ENCODE data around the gene SPATA2.

GRCh38 chr20:49910340-49910706, 5.0 kb downstream of the SPATA2 start:
- TF ChIP-seq CTCF (IDR thresholded peaks at IDR 0.05) (no peak), POLR2A (IDR thresholded peaks at IDR 0.05; ENCODE audit: low read depth) (no peak)
